GM12878 (cell line): ENCODE results near the gene B3GNT7. TPM values are rescaled to one million over a fixed set of nuclear protein-coding genes. Genes with fewer than 3 reads are reported as not detected.

Experiments
- CEBPB ChIP-seq, 2 experiments: fragments of 150-350 bp in 1 of 2; IDR thresholded peaks; 2 replicates each; pipeline ENCODE4 v1.6.1; 2012 to 2014; ENCODE audit warnings: low read depth in 2 of 2, low read length in 2 of 2, borderline replicate concordance in 1 of 2, inconsistent platforms in 1 of 2
- CREM ChIP-seq: IDR thresholded peaks from 2 replicates; pipeline ENCODE4 v1.6.1; 2014; ENCODE audit warnings: antibody characterized with exemption, low read depth
- FOS ChIP-seq: IDR thresholded peaks from 3 replicates; pipeline ENCODE4 v1.6.1; 2011; ENCODE audit warnings: borderline replicate concordance; ENCODE audit not compliant: insufficient read length; ENCODE audit errors: extremely low read depth
- HCFC1 ChIP-seq: fragments of 150-350 bp; IDR thresholded peaks from 2 replicates; pipeline ENCODE4 v1.6.1; 2014; ENCODE audit warnings: low read length
- LARP7 ChIP-seq: fragments of 450-650 bp; IDR thresholded peaks from 2 replicates; pipeline ENCODE4 v1.6.1; 2017; ENCODE audit warnings: mild to moderate bottlenecking
- MYB ChIP-seq: fragments of 150-350 bp; IDR thresholded peaks from 2 replicates; pipeline ENCODE4 v1.6.1; 2014; ENCODE audit warnings: mild to moderate bottlenecking, low read depth, low read length, borderline replicate concordance
- RAD51 ChIP-seq: fragments of 450-650 bp; IDR thresholded peaks from 2 replicates; pipeline ENCODE4 v1.6.1; 2016; ENCODE audit warnings: moderate library complexity, mild to moderate bottlenecking, inconsistent platforms
- SIX5 ChIP-seq: IDR thresholded peaks from 2 replicates; pipeline ENCODE4 v1.6.1; 2011; ENCODE audit warnings: mild to moderate bottlenecking, low read depth, low read length, moderate library complexity; ENCODE audit not compliant: severe bottlenecking
- SMC3 ChIP-seq: IDR thresholded peaks from 2 replicates; pipeline ENCODE4 v1.6.1; 2011; ENCODE audit warnings: low read length, improper control_type of control experiment, borderline replicate concordance
- SP1 ChIP-seq: IDR thresholded peaks from one replicate; pipeline ENCODE4 v1.6.1; 2011; ENCODE audit warnings: low read depth, low read length
- SRF ChIP-seq, 2 experiments: IDR thresholded peaks; 2 replicates each; pipeline ENCODE4 v1.6.1; 2011; ENCODE audit warnings: low read depth in 2 of 2, low read length in 2 of 2, mild to moderate bottlenecking in 1 of 2, moderate library complexity in 1 of 2
- TAF1 ChIP-seq: IDR thresholded peaks from 2 replicates; pipeline ENCODE4 v1.6.1; 2011; ENCODE audit warnings: mild to moderate bottlenecking, low read depth, low read length, borderline replicate concordance
- TCF7 ChIP-seq: IDR thresholded peaks from 2 replicates; pipeline ENCODE4 v1.6.1; 2014; ENCODE audit warnings: antibody characterized with exemption, borderline replicate concordance
- WRNIP1 ChIP-seq: IDR thresholded peaks from 2 replicates; pipeline ENCODE4 v1.6.1; 2011; ENCODE audit warnings: low read depth, low read length, improper control_type of control experiment, borderline replicate concordance
- YY1 ChIP-seq: IDR thresholded peaks from 2 replicates; pipeline ENCODE4 v1.6.1; 2011; ENCODE audit warnings: low read depth, mild to moderate bottlenecking, low read length
- ZNF217 ChIP-seq: fragments of 450-650 bp; IDR thresholded peaks from 2 replicates; pipeline ENCODE4 v1.6.1; 2017; ENCODE audit warnings: antibody characterized with exemption, mild to moderate bottlenecking
- ZSCAN29 ChIP-seq: fragments of 450-650 bp; IDR thresholded peaks from 2 replicates; pipeline ENCODE4 v1.6.1; 2017; ENCODE audit warnings: mild to moderate bottlenecking, moderate library complexity
- polyA plus RNA-seq, 11 experiments: library from polyadenylated mRNA; depleted of rRNA in 4 of 11; unstranded in 6 of 11; stranded (reverse) in 5 of 11; fragments of >200 nt; fragmentation: Nextera tagmentation in 4 of 11; fragmentation: Illumina TruSeq in 1 of 11; extraction: Ambion mirVana in 4 of 11; extraction: Trizol in 1 of 11; gene quantifications; 1 replicate in 1 of 11; 2 replicates in 10 of 11; pipeline versions ENCODE4 v1.2.1 to v1.2.3, GENCODE V29; 2011 to 2016; ENCODE audit warnings: inconsistent platforms in 2 of 11, missing spikeins in 2 of 11, low read depth in 1 of 11
- total RNA-seq, 4 experiments: library from RNA; depleted of rRNA in 3 of 4; stranded (reverse); fragments of >200 nt in 3 of 4; fragmentation: Illumina TruSeq in 1 of 4; extraction: Trizol in 1 of 4; gene quantifications; 2 replicates each; pipeline versions ENCODE4 v1.2.1 to v1.2.3, GENCODE V29; 2013 to 2021
- TF ChIP-seq, protein P1 (sequence below): IDR thresholded peaks from 2 replicates; pipeline ENCODE4 v1.6.1; 2012; ENCODE audit warnings: improper control_type of control experiment, low read depth, low read length; ENCODE audit not compliant: insufficient replicate concordance
- TF ChIP-seq, protein P2 (sequence below): fragments of 450-650 bp; IDR thresholded peaks from 2 replicates; pipeline ENCODE4 v1.6.1; 2017; ENCODE audit warnings: mild to moderate bottlenecking, low read depth, inconsistent platforms; ENCODE audit not compliant: poor library complexity, severe bottlenecking
- TF ChIP-seq, protein P3 (sequence below): fragments of 450-650 bp; IDR thresholded peaks from 2 replicates; pipeline ENCODE4 v1.6.1; 2017; ENCODE audit warnings: low read depth, mild to moderate bottlenecking, moderate library complexity

The B3GNT7 gene
- total and polyA plus RNA-seq, 10 of the 15 experiments (the other 5 are each of a cell fraction or from before 2014, with no cell fraction given): 0.91 to 12.6 (median 3.7) TPM

DNA sequence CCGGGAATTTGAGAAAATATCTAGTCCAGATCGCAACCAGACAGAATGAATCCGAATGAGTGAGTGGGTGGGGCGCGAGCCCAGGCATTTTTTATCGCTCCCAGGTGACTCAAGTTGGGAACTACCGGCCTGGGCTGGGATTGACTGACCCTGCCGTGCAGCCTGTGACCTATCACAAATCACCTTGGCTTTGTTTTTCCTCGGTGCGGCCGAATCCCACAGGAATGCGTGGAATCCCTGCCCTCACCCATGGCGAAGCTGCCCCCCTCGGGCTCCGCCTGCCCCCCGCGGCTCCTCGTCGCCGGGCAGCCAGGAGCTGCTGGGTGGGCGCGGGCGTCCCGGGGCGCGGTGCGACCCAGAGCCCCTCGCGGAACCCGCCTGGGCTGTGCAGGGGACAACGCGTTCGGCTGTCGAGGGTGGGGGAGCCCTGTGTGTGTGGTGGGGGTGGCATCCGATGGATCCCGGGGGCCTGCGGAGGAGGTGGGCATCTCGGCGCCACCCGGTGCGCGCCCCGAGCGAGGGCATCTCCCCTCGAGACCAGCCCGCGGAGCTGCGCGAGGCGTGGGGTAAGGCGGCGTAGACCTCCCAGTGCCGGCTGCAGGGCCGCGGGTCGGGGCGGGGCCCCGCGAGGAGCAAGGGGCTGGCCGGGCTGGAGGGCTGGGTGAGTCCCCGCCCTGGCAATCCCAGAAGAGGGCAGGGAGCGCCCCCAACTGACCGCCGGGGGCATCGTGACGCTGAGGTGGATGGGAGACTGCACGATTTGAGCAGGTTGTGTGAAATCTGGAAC lies 16.5 kb downstream of the B3GNT7 start (continued):
- TF ChIP-seq, protein P1, sequence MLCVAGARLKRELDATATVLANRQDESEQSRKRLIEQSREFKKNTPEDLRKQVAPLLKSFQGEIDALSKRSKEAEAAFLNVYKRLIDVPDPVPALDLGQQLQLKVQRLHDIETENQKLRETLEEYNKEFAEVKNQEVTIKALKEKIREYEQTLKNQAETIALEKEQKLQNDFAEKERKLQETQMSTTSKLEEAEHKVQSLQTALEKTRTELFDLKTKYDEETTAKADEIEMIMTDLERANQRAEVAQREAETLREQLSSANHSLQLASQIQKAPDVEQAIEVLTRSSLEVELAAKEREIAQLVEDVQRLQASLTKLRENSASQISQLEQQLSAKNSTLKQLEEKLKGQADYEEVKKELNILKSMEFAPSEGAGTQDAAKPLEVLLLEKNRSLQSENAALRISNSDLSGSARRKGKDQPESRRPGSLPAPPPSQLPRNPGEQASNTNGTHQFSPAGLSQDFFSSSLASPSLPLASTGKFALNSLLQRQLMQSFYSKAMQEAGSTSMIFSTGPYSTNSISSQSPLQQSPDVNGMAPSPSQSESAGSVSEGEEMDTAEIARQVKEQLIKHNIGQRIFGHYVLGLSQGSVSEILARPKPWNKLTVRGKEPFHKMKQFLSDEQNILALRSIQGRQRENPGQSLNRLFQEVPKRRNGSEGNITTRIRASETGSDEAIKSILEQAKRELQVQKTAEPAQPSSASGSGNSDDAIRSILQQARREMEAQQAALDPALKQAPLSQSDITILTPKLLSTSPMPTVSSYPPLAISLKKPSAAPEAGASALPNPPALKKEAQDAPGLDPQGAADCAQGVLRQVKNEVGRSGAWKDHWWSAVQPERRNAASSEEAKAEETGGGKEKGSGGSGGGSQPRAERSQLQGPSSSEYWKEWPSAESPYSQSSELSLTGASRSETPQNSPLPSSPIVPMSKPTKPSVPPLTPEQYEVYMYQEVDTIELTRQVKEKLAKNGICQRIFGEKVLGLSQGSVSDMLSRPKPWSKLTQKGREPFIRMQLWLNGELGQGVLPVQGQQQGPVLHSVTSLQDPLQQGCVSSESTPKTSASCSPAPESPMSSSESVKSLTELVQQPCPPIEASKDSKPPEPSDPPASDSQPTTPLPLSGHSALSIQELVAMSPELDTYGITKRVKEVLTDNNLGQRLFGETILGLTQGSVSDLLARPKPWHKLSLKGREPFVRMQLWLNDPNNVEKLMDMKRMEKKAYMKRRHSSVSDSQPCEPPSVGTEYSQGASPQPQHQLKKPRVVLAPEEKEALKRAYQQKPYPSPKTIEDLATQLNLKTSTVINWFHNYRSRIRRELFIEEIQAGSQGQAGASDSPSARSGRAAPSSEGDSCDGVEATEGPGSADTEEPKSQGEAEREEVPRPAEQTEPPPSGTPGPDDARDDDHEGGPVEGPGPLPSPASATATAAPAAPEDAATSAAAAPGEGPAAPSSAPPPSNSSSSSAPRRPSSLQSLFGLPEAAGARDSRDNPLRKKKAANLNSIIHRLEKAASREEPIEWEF: no peak
- TF ChIP-seq SMC3 (peak; percentile 54), RAD51 (no peak), LARP7 (no peak), TAF1 (no peak), SP1 (no peak), ZSCAN29 (no peak), FOS (no peak), WRNIP1 (no peak), SIX5 (no peak), CREM (peak; percentile 61; the same call in 1 of the 2 replicates), SRF (IDR thresholded peaks at IDR 0.05; ENCODE audit: low read depth in 2 of 2, low read length in 2 of 2) (no peak), ZNF217 (no peak), YY1 (peak; percentile 70), HCFC1 (0 out of 2 replicates have a peak, but pooled peaks have one; percentile 20), CEBPB (IDR thresholded peaks at IDR 0.05; ENCODE audit: borderline replicate concordance in 1 of 2, low read depth in 2 of 2, low read length in 2 of 2) (no peak), TCF7 (no peak), MYB (no peak)
- TF ChIP-seq, protein P2, sequence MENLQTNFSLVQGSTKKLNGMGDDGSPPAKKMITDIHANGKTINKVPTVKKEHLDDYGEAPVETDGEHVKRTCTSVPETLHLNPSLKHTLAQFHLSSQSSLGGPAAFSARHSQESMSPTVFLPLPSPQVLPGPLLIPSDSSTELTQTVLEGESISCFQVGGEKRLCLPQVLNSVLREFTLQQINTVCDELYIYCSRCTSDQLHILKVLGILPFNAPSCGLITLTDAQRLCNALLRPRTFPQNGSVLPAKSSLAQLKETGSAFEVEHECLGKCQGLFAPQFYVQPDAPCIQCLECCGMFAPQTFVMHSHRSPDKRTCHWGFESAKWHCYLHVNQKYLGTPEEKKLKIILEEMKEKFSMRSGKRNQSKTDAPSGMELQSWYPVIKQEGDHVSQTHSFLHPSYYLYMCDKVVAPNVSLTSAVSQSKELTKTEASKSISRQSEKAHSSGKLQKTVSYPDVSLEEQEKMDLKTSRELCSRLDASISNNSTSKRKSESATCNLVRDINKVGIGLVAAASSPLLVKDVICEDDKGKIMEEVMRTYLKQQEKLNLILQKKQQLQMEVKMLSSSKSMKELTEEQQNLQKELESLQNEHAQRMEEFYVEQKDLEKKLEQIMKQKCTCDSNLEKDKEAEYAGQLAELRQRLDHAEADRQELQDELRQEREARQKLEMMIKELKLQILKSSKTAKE: no peak
- TF ChIP-seq, protein P3, sequence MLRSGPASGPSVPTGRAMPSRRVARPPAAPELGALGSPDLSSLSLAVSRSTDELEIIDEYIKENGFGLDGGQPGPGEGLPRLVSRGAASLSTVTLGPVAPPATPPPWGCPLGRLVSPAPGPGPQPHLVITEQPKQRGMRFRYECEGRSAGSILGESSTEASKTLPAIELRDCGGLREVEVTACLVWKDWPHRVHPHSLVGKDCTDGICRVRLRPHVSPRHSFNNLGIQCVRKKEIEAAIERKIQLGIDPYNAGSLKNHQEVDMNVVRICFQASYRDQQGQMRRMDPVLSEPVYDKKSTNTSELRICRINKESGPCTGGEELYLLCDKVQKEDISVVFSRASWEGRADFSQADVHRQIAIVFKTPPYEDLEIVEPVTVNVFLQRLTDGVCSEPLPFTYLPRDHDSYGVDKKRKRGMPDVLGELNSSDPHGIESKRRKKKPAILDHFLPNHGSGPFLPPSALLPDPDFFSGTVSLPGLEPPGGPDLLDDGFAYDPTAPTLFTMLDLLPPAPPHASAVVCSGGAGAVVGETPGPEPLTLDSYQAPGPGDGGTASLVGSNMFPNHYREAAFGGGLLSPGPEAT: no peak
